HG02642 (cell line): ENCODE results near the gene BAX.
A peak's percentile ranks its signal among the peaks of the same experiment; 100 is the strongest.

Experiments used
- ATAC-seq: cut with Tn5 transposase; IDR thresholded peaks from one replicate; pipeline ENCODE4 v1.9.1; 2021; ENCODE audit warnings: mild to moderate bottlenecking; ENCODE audit not compliant: unreplicated experiment, poor library complexity

BAX gene

GRCh38 chr19:48977061-48977460 is 22.4 kb downstream of the BAX start:
- no peak for ATAC-seq

GRCh38 chr19:48982280-48982679 is 27.6 kb downstream of the BAX start:
- ATAC-seq = no peak

- no peak for ATAC-seq
These were observed 31.0 kb downstream of the BAX start for GRCh38 chr19:48985711-48986110.

- no peak for ATAC-seq
These were observed 31.5 kb downstream of the BAX start for GRCh38 chr19:48986211-48986610.

- ATAC-seq = no peak
These were observed 32.6 kb downstream of the BAX start for GRCh38 chr19:48987323-48987722.

- no peak for ATAC-seq
These were observed 33.6 kb downstream of the BAX start for GRCh38 chr19:48988286-48988685.

- ATAC-seq = no peak
These were observed 34.2 kb downstream of the BAX start for GRCh38 chr19:48988860-48989259.

GRCh38 chr19:48989701-48990291 is 35.1 kb downstream of the BAX start:
- no peak for ATAC-seq

- ATAC-seq = no peak
These were observed 35.7 kb downstream of the BAX start for GRCh38 chr19:48990400-48990799.

- ATAC-seq = no peak
These were observed 36.4 kb downstream of the BAX start for GRCh38 chr19:48991011-48991609.

GRCh38 chr19:48991873-48992580 is 37.4 kb downstream of the BAX start:
- no peak for ATAC-seq

GRCh38 chr19:48992581-48993174 is 38.0 kb downstream of the BAX start:
- ATAC-seq = no peak

- peak; percentile 88 for ATAC-seq
These were observed 38.7 kb downstream of the BAX start, which contains the start of the genes GYS1 and RUVBL2 for GRCh38 chr19:48993175-48994034. Gene GYS1 (minus strand): TSS chr19:48993309. CDS start chr19:48993112, 197 bp downstream. Gene RUVBL2 (plus strand): TSS chr19:48993887. CDS start chr19:48993912, 25 bp downstream.

- no peak for ATAC-seq
These were observed 39.3 kb downstream of the BAX start for GRCh38 chr19:48994035-48994386.

- no peak for ATAC-seq
These were observed 43.3 kb downstream of the BAX start for GRCh38 chr19:48997972-48998371.

GRCh38 chr19:48999481-49000325 is 45.0 kb downstream of the BAX start:
- no peak for ATAC-seq

GRCh38 chr19:49004133-49004532 is 49.5 kb downstream of the BAX start:
- ATAC-seq = no peak

- no peak for ATAC-seq
These were observed 50.4 kb downstream of the BAX start for GRCh38 chr19:49004964-49005614.

GRCh38 chr19:49006905-49007304 is 52.2 kb downstream of the BAX start:
- no peak for ATAC-seq
